ENCODE measurements around the gene AKIRIN2. TPM values are rescaled to one million over a fixed set of nuclear protein-coding genes. Genes with fewer than 3 reads are reported as not detected.

AKIRIN2 gene
- total and polyA plus RNA-seq, 4 donors = 20.9 to 63.1 (median 50.3) TPM

- DNase-seq (no peak), ATAC-seq (ENCODE audit: insufficient read depth, low FRiP score) (no peak)
- 51 to 69% methylated on average over 2 of the region's 2 CpGs for WGBS, 2 donors
- no peak overlapping the region for H3K4me3 ChIP-seq
- H3K36me3 ChIP-seq (ENCODE audit: control insufficient read depth in 4 of 4, insufficient read depth in 4 of 4, low read length in 4 of 4) = peaks cover 0 to 4% (median 3%) of the 10 kb centered on the region in 4 donors
- H3K27me3 ChIP-seq (ENCODE audit: control insufficient read depth in 3 of 3, insufficient read depth in 3 of 3, low read length in 2 of 3) = no peaks in the 10 kb centered on the region
- no peak overlapping the region for H3K27ac ChIP-seq (ENCODE audit: low read depth in 1 of 2, low read length in 1 of 2)
- TF ChIP-seq CTCF (IDR thresholded peaks at IDR 0.05; ENCODE audit: control extremely low read depth, extremely low read depth) = no peak
- H3K9ac ChIP-seq (ENCODE audit: insufficient read depth in 1 of 2, low read length in 2 of 2) = no peak overlapping the region
- peaks cover 0 to 2% (median 0%) of the 10 kb centered on the region in 5 donors for H3K4me1 ChIP-seq (ENCODE audit: control insufficient read depth in 5 of 5, insufficient read depth in 5 of 5, low read length in 5 of 5)
- no peaks in the 10 kb centered on the region for H3K9me3 ChIP-seq (ENCODE audit: control insufficient read depth in 4 of 4, insufficient read depth in 3 of 4, low read length in 3 of 4)
Measured at GRCh38 chr6:87628424-87628823, 73.6 kb downstream of the AKIRIN2 start.

Small RNAs within 50 kb of the gene (small RNA-seq; reads per million reads assigned to genes)
- not detected for gene RF01210 (ENCODE audit: low replicate concordance)

Other genes with a start within 250 kb of the AKIRIN2 start
- 10 to 100 TPM; 21.7 to 42.2 TPM for gene SLC35A1, start 229.3 kb downstream of the AKIRIN2 start, total RNA-seq
- 10 to 100 TPM; 19.3 to 32.7 TPM for gene SLC35A1, start 229.3 kb downstream of the AKIRIN2 start, polyA plus RNA-seq
- 10 to 100 TPM; 28.5 to 40.5 TPM for gene RARS2, start 112.2 kb downstream of the AKIRIN2 start, total RNA-seq
- 10 to 100 TPM; 15.6 to 20.2 TPM for gene RARS2, start 112.2 kb downstream of the AKIRIN2 start, polyA plus RNA-seq
- gene ORC3, start 112.1 kb downstream of the AKIRIN2 start, total RNA-seq = 10 to 100 TPM; 18.5 to 30.3 TPM
- 10 to 100 TPM; 12.0 to 15.0 TPM for gene ORC3, start 112.1 kb downstream of the AKIRIN2 start, polyA plus RNA-seq